Transverse colon (tissue), 3 donors: ENCODE measurements around the gene MCM3AP.

Experiments
- POLR2A ChIP-seq: fragments of 450-650 bp; IDR thresholded peaks from one replicate; pipeline ENCODE4 v1.6.1; 2016; ENCODE audit warnings: antibody characterized with exemption, mild to moderate bottlenecking, moderate library complexity
- TF ChIP-seq, protein P1 (sequence below), 5 experiments: fragments of 200-600 bp in 3 of 5; fragments of 450-650 bp in 2 of 5; sonication (generic) in 3 of 5; IDR thresholded peaks; 1 replicate in 2 of 5; 2 replicates in 3 of 5; pipeline ENCODE4 v1.5.1; 2016 to 2017; ENCODE audit warnings: antibody characterized with exemption in 5 of 5, inconsistent platforms in 3 of 5, mild to moderate bottlenecking in 2 of 5, moderate library complexity in 1 of 5

DNA sequence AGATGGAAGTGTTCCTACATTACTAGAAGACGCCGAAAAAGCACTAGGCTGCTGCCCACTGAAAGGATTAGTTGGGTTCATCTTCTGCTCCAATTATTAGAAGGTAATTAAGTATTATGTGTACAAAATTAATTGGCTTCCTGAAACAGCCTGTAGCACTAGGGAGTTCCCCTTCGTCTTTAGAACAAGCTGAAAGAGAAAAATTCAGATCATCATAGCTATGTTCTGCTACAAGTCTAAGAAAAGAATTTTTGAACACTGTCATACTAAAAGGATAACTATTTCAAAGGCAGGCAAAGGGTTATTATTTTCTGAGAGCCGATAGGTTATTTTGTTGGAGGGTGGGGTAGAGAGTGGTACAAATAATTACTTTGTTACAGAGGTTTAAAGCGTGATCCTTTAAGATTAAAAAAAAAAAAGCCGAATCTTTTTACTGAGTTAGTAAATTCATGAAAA, at the start of gene MCM3AP:
- TF ChIP-seq, protein P1, sequence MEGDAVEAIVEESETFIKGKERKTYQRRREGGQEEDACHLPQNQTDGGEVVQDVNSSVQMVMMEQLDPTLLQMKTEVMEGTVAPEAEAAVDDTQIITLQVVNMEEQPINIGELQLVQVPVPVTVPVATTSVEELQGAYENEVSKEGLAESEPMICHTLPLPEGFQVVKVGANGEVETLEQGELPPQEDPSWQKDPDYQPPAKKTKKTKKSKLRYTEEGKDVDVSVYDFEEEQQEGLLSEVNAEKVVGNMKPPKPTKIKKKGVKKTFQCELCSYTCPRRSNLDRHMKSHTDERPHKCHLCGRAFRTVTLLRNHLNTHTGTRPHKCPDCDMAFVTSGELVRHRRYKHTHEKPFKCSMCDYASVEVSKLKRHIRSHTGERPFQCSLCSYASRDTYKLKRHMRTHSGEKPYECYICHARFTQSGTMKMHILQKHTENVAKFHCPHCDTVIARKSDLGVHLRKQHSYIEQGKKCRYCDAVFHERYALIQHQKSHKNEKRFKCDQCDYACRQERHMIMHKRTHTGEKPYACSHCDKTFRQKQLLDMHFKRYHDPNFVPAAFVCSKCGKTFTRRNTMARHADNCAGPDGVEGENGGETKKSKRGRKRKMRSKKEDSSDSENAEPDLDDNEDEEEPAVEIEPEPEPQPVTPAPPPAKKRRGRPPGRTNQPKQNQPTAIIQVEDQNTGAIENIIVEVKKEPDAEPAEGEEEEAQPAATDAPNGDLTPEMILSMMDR (IDR thresholded peaks at IDR 0.05): no peak
- TF ChIP-seq POLR2A: no peak
